ENCODE measurements around the gene CBR3. TPM values are rescaled to one million over a fixed set of nuclear protein-coding genes. Genes with fewer than 3 reads are reported as not detected.
A peak's percentile ranks its signal among the peaks of the same experiment; 100 is the strongest.
"Not testable (repeated sequence)": the region's sequence is repeated elsewhere in the genome, so short reads cannot be mapped to it uniquely, and the experiment has no call there.

CBR3 gene
- polyA plus RNA-seq (ENCODE audit: insufficient read length in 4 of 4): 1 to 10 TPM; 1.1 to 5.6 (median 1.7) TPM

GRCh38 chr21:36134803-36135390, at the start of gene CBR3:
TSS of gene CBR3 (plus strand) at chr21:36135079. CDS start at chr21:36135193, 114 bp downstream.
- no peak for DNase-seq (ENCODE audit: low read depth in 4 of 4, low spot score in 3 of 4)

GRCh38 chr21:36087362-36088138, 47.3 kb upstream of the CBR3 start:
- DNase-seq (ENCODE audit: low read depth in 4 of 4, low spot score in 3 of 4): no peak

GRCh38 chr21:36089946-36090345, 44.9 kb upstream of the CBR3 start:
- DNase-seq (ENCODE audit: low read depth in 4 of 4, low spot score in 3 of 4): no peak

- DNase-seq (ENCODE audit: low read depth in 4 of 4, low spot score in 3 of 4): no peak
Observed at GRCh38 chr21:36092681-36093080, 42.2 kb upstream of the CBR3 start.

GRCh38 chr21:36093512-36093911, 41.4 kb upstream of the CBR3 start:
- DNase-seq (ENCODE audit: low read depth in 4 of 4, low spot score in 3 of 4): no peak

- DNase-seq (ENCODE audit: low read depth in 4 of 4, low spot score in 3 of 4): no peak
Observed at GRCh38 chr21:36096398-36097290, 38.2 kb upstream of the CBR3 start.

GRCh38 chr21:36097427-36098181, 37.3 kb upstream of the CBR3 start:
- DNase-seq (ENCODE audit: low read depth in 4 of 4, low spot score in 3 of 4): peak in 1 of 4 donors; percentile 49

- DNase-seq (ENCODE audit: low read depth in 4 of 4, low spot score in 3 of 4): no peak
Observed at GRCh38 chr21:36098182-36098532, 36.7 kb upstream of the CBR3 start.

- DNase-seq (ENCODE audit: low read depth in 4 of 4, low spot score in 3 of 4): no peak
Observed at GRCh38 chr21:36099000-36099399, 35.9 kb upstream of the CBR3 start.

- not testable (repeated sequence) for DNase-seq (ENCODE audit: low read depth in 4 of 4, low spot score in 3 of 4)
Observed at GRCh38 chr21:36099695-36100211, 35.1 kb upstream of the CBR3 start.

- DNase-seq (ENCODE audit: low read depth in 4 of 4, low spot score in 3 of 4): no peak
Observed at GRCh38 chr21:36100971-36101641, 33.8 kb upstream of the CBR3 start.

- DNase-seq (ENCODE audit: low read depth in 4 of 4, low spot score in 3 of 4): no peak
Observed at GRCh38 chr21:36103434-36103833, 31.4 kb upstream of the CBR3 start.

GRCh38 chr21:36104317-36105300, 30.3 kb upstream of the CBR3 start:
- peak in 2 of 4 donors; percentile 58 to 64 for DNase-seq (ENCODE audit: low read depth in 4 of 4, low spot score in 3 of 4)

- DNase-seq (ENCODE audit: low read depth in 4 of 4, low spot score in 3 of 4): no peak
Observed at GRCh38 chr21:36105327-36105842, 29.5 kb upstream of the CBR3 start.

- DNase-seq (ENCODE audit: low read depth in 4 of 4, low spot score in 3 of 4): no peak
Observed at GRCh38 chr21:36109868-36110267, 25.0 kb upstream of the CBR3 start.

- DNase-seq (ENCODE audit: low read depth in 4 of 4, low spot score in 3 of 4): no peak
Observed at GRCh38 chr21:36111238-36111637, 23.6 kb upstream of the CBR3 start.

- DNase-seq (ENCODE audit: low read depth in 4 of 4, low spot score in 3 of 4): no peak
Observed at GRCh38 chr21:36113647-36114428, 21.0 kb upstream of the CBR3 start.
